H1 (cell line): Measurements from ENCODE around the gene PRKN. TPM values are rescaled to one million over a fixed set of nuclear protein-coding genes. Genes with fewer than 3 reads are reported as not detected.

Source experiments
- CTCF ChIA-PET: fragments of 300-600 bp; sonication (Branson Sonifier 250); formaldehyde crosslinking; loops from one replicate; lab custom pipeline; 2021; ENCODE audit not compliant: partially characterized antibody; lab: Charles Lee
- POLR2A ChIA-PET: fragments of 300-600 bp; sonication (Branson Sonifier 250); formaldehyde crosslinking; loops from one replicate; lab custom pipeline; 2021; ENCODE audit warnings: inconsistent platforms; ENCODE audit not compliant: partially characterized antibody; lab: Charles Lee
- DNase-seq, 2 experiments: peaks; one replicate each; pipeline versions ENCODE4 v3.0.0 to v3.0.0-alpha.2; 2010 to 2022; ENCODE audit warnings: low spot score in 2 of 2, low read depth in 1 of 2, mixed read lengths in 1 of 2
- FAIRE-seq: peaks from 2 replicates; lab custom pipeline; 2011; peaks lifted over from hg19 to GRCh38; lab: Jason Lieb, UNC
- H2AFZ ChIP-seq: 2 replicates; pipeline ENCODE4 v1.8.1; 2012; ENCODE audit warnings: low read length, inconsistent platforms
- H2AK5ac ChIP-seq: 2 replicates; pipeline ENCODE4 v1.6.1; 2013; ENCODE audit warnings: low read depth, low read length
- H2BK120ac ChIP-seq: replicated peaks from 2 replicates; pipeline ENCODE3; 2013; ENCODE audit warnings: low read depth, low read length, inconsistent platforms
- H2BK12ac ChIP-seq: 2 replicates; pipeline ENCODE4 v1.6.1; 2013; ENCODE audit warnings: low read depth, low read length
- H2BK15ac ChIP-seq: 2 replicates; pipeline ENCODE4 v1.6.1; 2013; ENCODE audit warnings: low read length
- H2BK20ac ChIP-seq: 2 replicates; pipeline ENCODE4 v1.6.1; 2013; ENCODE audit warnings: low read length
- H2BK5ac ChIP-seq: 2 replicates; pipeline ENCODE4 v1.6.1; 2013; ENCODE audit warnings: low read depth, low read length
- H3K14ac ChIP-seq: 2 replicates; pipeline ENCODE4 v1.6.1; 2013; ENCODE audit warnings: inconsistent platforms; ENCODE audit not compliant: insufficient read length
- H3K18ac ChIP-seq: 2 replicates; pipeline ENCODE4 v1.6.1; 2013; ENCODE audit warnings: low read length; ENCODE audit errors: extremely low read depth
- H3K23ac ChIP-seq: 2 replicates; pipeline ENCODE4 v1.6.1; 2013; ENCODE audit warnings: inconsistent platforms; ENCODE audit not compliant: insufficient read length
- H3K23me2 ChIP-seq: 2 replicates; pipeline ENCODE4 v1.6.1; 2013; ENCODE audit warnings: low read depth, low read length
- H3K27ac ChIP-seq: 2 replicates; pipeline ENCODE4 v1.6.1; 2011; ENCODE audit warnings: low read depth, low read length, inconsistent platforms
- H3K27me3 ChIP-seq, 4 experiments: replicated peaks in 1 of 4; 1 replicate in 1 of 4; 2 replicates in 3 of 4; pipeline versions ENCODE4 v1.6.1 to v1.8.1; 2011 to 2013; ENCODE audit warnings: low read length in 3 of 4, mild to moderate bottlenecking in 3 of 4, inconsistent platforms in 2 of 4, mixed read lengths in 2 of 4, moderate library complexity in 1 of 4; ENCODE audit not compliant: control insufficient read depth in 3 of 4, insufficient read depth in 3 of 4; ENCODE audit errors: extremely low read depth in 1 of 4
- H3K36me3 ChIP-seq, 4 experiments: 2 replicates each; pipeline versions ENCODE4 v1.6.1 to v1.8.1; 2011 to 2013; ENCODE audit warnings: mild to moderate bottlenecking in 4 of 4, low read length in 3 of 4, moderate library complexity in 2 of 4, control low read depth in 1 of 4, inconsistent platforms in 1 of 4; ENCODE audit not compliant: insufficient read depth in 4 of 4, control insufficient read depth in 2 of 4
- H3K4ac ChIP-seq: replicated peaks from 2 replicates; pipeline ENCODE3; 2013; ENCODE audit warnings: low read length, low read depth, mixed read lengths, inconsistent platforms; ENCODE audit not compliant: insufficient read length
- H3K4me1 ChIP-seq, 4 experiments: replicated peaks in 1 of 4; 1 replicate in 1 of 4; 2 replicates in 3 of 4; pipeline versions ENCODE4 v1.6.1 to v1.8.1; 2011 to 2013; ENCODE audit warnings: low read length in 3 of 4, inconsistent platforms in 2 of 4, mixed read lengths in 1 of 4; ENCODE audit not compliant: insufficient read depth in 4 of 4, control insufficient read depth in 3 of 4
- H3K4me2 ChIP-seq, 2 experiments: 2 replicates each; pipeline versions ENCODE4 v1.6.1 to v1.8.1; 2011 to 2013; ENCODE audit warnings: low read depth in 2 of 2, low read length in 2 of 2, control low read depth in 1 of 2, inconsistent platforms in 1 of 2, mild to moderate bottlenecking in 1 of 2; ENCODE audit not compliant: insufficient read depth in 1 of 2
- H3K4me3 ChIP-seq, 4 experiments: fragments of 200-600, 300-600 bp in 1 of 4; sonication (generic), shearing (Covaris generic), sonication (Bioruptor Twin) in 1 of 4; 2 replicates each; pipeline versions ENCODE4 v1.5.1 to v1.8.1; 2011 to 2016; ENCODE audit warnings: low read length in 4 of 4, low read depth in 3 of 4, control low read depth in 2 of 4, inconsistent platforms in 2 of 4, mild to moderate bottlenecking in 2 of 4, mixed read lengths in 1 of 4, moderate library complexity in 1 of 4; ENCODE audit not compliant: insufficient read depth in 2 of 4; ENCODE audit errors: extremely low read depth in 1 of 4
- H3K56ac ChIP-seq: replicated peaks from 2 replicates; pipeline ENCODE3; 2013; ENCODE audit warnings: low read depth, mild to moderate bottlenecking, mixed read lengths, low read length, inconsistent platforms; ENCODE audit not compliant: insufficient read length
- H3K79me1 ChIP-seq: 2 replicates; pipeline ENCODE4 v1.6.1; 2013; ENCODE audit warnings: low read depth, low read length, control low read depth
- H3K79me2 ChIP-seq, 2 experiments: 2 replicates each; pipeline versions ENCODE4 v1.6.1 to v1.8.1; 2012 to 2013; ENCODE audit warnings: low read length in 2 of 2, mild to moderate bottlenecking in 2 of 2, inconsistent platforms in 1 of 2; ENCODE audit not compliant: insufficient read depth in 2 of 2, control insufficient read depth in 1 of 2
- H3K9ac ChIP-seq, 4 experiments: replicated peaks in 1 of 4; 1 replicate in 1 of 4; 2 replicates in 3 of 4; pipeline versions ENCODE4 v1.6.1 to v1.8.1; 2011 to 2013; ENCODE audit warnings: low read depth in 3 of 4, low read length in 3 of 4, control low read depth in 2 of 4, mild to moderate bottlenecking in 2 of 4, moderate library complexity in 2 of 4, inconsistent platforms in 1 of 4; ENCODE audit errors: extremely low read depth in 1 of 4
- H3K9me3 ChIP-seq, 2 experiments: 2 replicates each; pipeline versions ENCODE4 v1.6.1 to v1.8.1; 2012 to 2013; ENCODE audit warnings: mild to moderate bottlenecking in 2 of 2, moderate library complexity in 2 of 2, control low read depth in 1 of 2, inconsistent platforms in 1 of 2, low read depth in 1 of 2, low read length in 1 of 2, mixed read lengths in 1 of 2; ENCODE audit not compliant: insufficient read depth in 2 of 2
- H4K20me1 ChIP-seq, 2 experiments: replicated peaks in 1 of 2; 2 replicates each; pipeline versions ENCODE3 to v1.8.1; 2011 to 2013; ENCODE audit warnings: inconsistent platforms in 2 of 2, low read length in 2 of 2, mild to moderate bottlenecking in 1 of 2; ENCODE audit not compliant: insufficient read depth in 2 of 2, control insufficient read depth in 1 of 2
- H4K5ac ChIP-seq: 2 replicates; pipeline ENCODE4 v1.6.1; 2013; ENCODE audit warnings: low read length, low read depth, mixed read lengths, inconsistent platforms; ENCODE audit not compliant: insufficient read length
- H4K8ac ChIP-seq: 2 replicates; pipeline ENCODE4 v1.8.0; 2013; ENCODE audit warnings: mild to moderate bottlenecking, moderate library complexity, low read length, inconsistent platforms; ENCODE audit not compliant: insufficient read depth; ENCODE audit errors: extremely low read depth
- H4K91ac ChIP-seq: replicated peaks from 2 replicates; pipeline ENCODE3; 2013; ENCODE audit warnings: low read length, mixed read lengths, inconsistent platforms; ENCODE audit not compliant: insufficient read length
- CBX8 ChIP-seq: fragments of 300-800, 300-1000 bp; sonication (generic); IDR thresholded peaks from 2 replicates; pipeline ENCODE4 v1.7.1; 2016; ENCODE audit warnings: low read depth, low read length, borderline replicate concordance
- CREB1 ChIP-seq: IDR thresholded peaks from 2 replicates; pipeline ENCODE4 v1.6.1; 2012; ENCODE audit warnings: inconsistent platforms
- HDAC2 ChIP-seq, 2 experiments: fragments of 300-600 bp in 1 of 2; sonication (generic) in 1 of 2; IDR thresholded peaks; 2 replicates each; pipeline ENCODE4 v1.6.1; 2011 to 2012; ENCODE audit warnings: low read depth in 2 of 2, low read length in 2 of 2, mild to moderate bottlenecking in 2 of 2, moderate library complexity in 2 of 2, borderline replicate concordance in 1 of 2, inconsistent platforms in 1 of 2
- HDAC6 ChIP-seq: IDR thresholded peaks from one replicate; pipeline ENCODE4 v1.7.1; 2012; ENCODE audit warnings: low read depth, mild to moderate bottlenecking, inconsistent platforms, low read length, moderate library complexity
- JUN ChIP-seq: IDR thresholded peaks from 2 replicates; pipeline ENCODE4 v1.6.1; 2011; ENCODE audit warnings: low read depth, mild to moderate bottlenecking, improper control_type of control experiment, low read length
- MAFK ChIP-seq: IDR thresholded peaks from 2 replicates; pipeline ENCODE4 v1.6.1; 2012; ENCODE audit warnings: low read depth, mild to moderate bottlenecking, improper control_type of control experiment, low read length
- NANOG ChIP-seq: IDR thresholded peaks from 2 replicates; pipeline ENCODE4 v1.6.1; 2011; ENCODE audit warnings: low read length, low read depth, mild to moderate bottlenecking, inconsistent platforms; ENCODE audit not compliant: insufficient read depth, poor library complexity, severe bottlenecking
- NRF1 ChIP-seq: IDR thresholded peaks from 2 replicates; pipeline ENCODE4 v1.6.1; 2011; ENCODE audit warnings: mild to moderate bottlenecking, low read depth, low read length, improper control_type of control experiment
- POLR2AphosphoS5 ChIP-seq: IDR thresholded peaks from 2 replicates; pipeline ENCODE4 v1.6.1; 2011; ENCODE audit warnings: low read depth, low read length
- RBBP5 ChIP-seq: IDR thresholded peaks from 2 replicates; pipeline ENCODE4 v1.7.1; 2012; ENCODE audit warnings: low read depth, mild to moderate bottlenecking, inconsistent platforms, low read length, moderate library complexity, borderline replicate concordance
- RFX5 ChIP-seq: IDR thresholded peaks from 2 replicates; pipeline ENCODE4 v1.6.1; 2011; ENCODE audit warnings: low read depth, low read length, improper control_type of control experiment, borderline replicate concordance
- TAF1 ChIP-seq: IDR thresholded peaks from 2 replicates; pipeline ENCODE4 v1.6.1; 2011; ENCODE audit warnings: mild to moderate bottlenecking, low read depth, low read length
- TBP ChIP-seq: IDR thresholded peaks from 2 replicates; pipeline ENCODE4 v1.6.1; 2011; ENCODE audit warnings: low read depth, low read length, improper control_type of control experiment
- ZNF274 ChIP-seq: IDR thresholded peaks from 2 replicates; pipeline ENCODE4 v1.7.0; 2012; ENCODE audit warnings: low read length, borderline replicate concordance; ENCODE audit errors: extremely low read depth
- WGBS, 2 experiments: shearing (Covaris generic) in 1 of 2; methylation state at CpG; one replicate each; pipeline versions ENCODE4 v1.1.6 to v1.1.7; 2013 to 2015; ENCODE audit warnings: low lambda C conversion rate in 2 of 2, mixed read lengths in 2 of 2, inconsistent platforms in 1 of 2, low coverage in 1 of 2, missing lambda C conversion rate in 1 of 2; ENCODE audit not compliant: insufficient replicate concordance in 2 of 2, insufficient coverage in 1 of 2, insufficient read length in 1 of 2; ENCODE audit errors: extremely low coverage in 1 of 2, missing lambda C conversion rate in 1 of 2; 5-methylcytosine and 5-hydroxymethylcytosine counted together
- polyA plus RNA-seq, 7 experiments: library from polyadenylated mRNA; depleted of rRNA in 3 of 7; stranded (reverse) in 5 of 7; unstranded in 2 of 7; fragments of >200 nt in 5 of 7; fragments of 200-250 nt in 2 of 7; gene quantifications; 1 replicate in 5 of 7; 2 replicates in 1 of 7; 4 replicates in 1 of 7; pipeline versions ENCODE4 v1.2.1 to v1.2.3, GENCODE V29; 2011 to 2013; ENCODE audit warnings: missing spikeins in 2 of 7, mixed read lengths in 2 of 7
- total RNA-seq: library from RNA; stranded (reverse); fragmentation: NEBNext Ultra II Directional; extraction: Animal tissue kit (Norgen Biotek cat#: 25700); gene quantifications from 2 replicates; pipeline ENCODE4 v1.2.1, GENCODE V29; 2021
- TF ChIP-seq, protein P1 (sequence below): IDR thresholded peaks from 2 replicates; pipeline ENCODE4 v1.6.1; 2011; ENCODE audit warnings: low read depth, mild to moderate bottlenecking, low read length; ENCODE audit not compliant: insufficient read depth

The PRKN gene
- total and polyA plus RNA-seq, 2 of the 8 experiments (the other 6 are each of a cell fraction or from before 2014, with no cell fraction given) = 0.13 to 0.29 TPM

DNA sequence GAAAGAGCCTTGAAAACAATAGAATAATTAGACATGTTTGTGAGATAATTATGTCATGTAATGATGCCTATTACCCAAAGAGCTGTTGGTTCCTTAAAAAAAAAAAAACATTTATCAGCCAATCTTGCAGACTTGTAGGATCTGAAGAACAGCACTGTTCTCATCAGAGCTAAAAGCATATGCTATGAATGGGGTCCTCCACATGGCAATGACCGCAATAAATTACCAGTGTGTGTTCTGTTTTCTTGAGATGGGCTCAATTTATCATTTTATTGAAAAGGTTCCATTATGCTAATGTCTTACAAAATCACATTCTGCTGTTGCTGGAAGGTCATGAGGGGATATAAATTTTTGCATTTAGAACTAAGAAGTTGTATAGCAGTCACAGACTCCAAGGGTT lies 484.7 kb downstream of the PRKN start:
- H3K18ac ChIP-seq = no peak overlapping the region
- ChIA-PET CTCF (no interaction called here), POLR2A (no interaction called here)
- H3K4me1 ChIP-seq = no peaks in the 10 kb centered on the region
- H2BK15ac ChIP-seq = no peak overlapping the region
- H3K4me2 ChIP-seq = no peak overlapping the region
- H3K27ac ChIP-seq = no peak overlapping the region
- no peaks in the 10 kb centered on the region for H4K20me1 ChIP-seq
- H2BK20ac ChIP-seq = no peak overlapping the region
- H2AFZ ChIP-seq = no peak overlapping the region
- no peak overlapping the region for H3K56ac ChIP-seq
- H2AK5ac ChIP-seq = no peak overlapping the region
- H3K36me3 ChIP-seq = no peaks in the 10 kb centered on the region
- 86% methylated on average over 1 of the region's 1 CpG; no CpG with 5 or more reads in 1 of the 2 experiments for WGBS, 2 experiments
- no peak overlapping the region for H4K91ac ChIP-seq
- H3K4me3 ChIP-seq = no peak overlapping the region
- no peak overlapping the region for H3K14ac ChIP-seq
- no peak overlapping the region for H3K4ac ChIP-seq
- H3K79me2 ChIP-seq = no peaks in the 10 kb centered on the region
- no peaks in the 10 kb centered on the region for H3K23me2 ChIP-seq
- no peaks in the 10 kb centered on the region for H3K27me3 ChIP-seq
- H2BK12ac ChIP-seq = no peak overlapping the region
- no peaks in the 10 kb centered on the region for H3K9me3 ChIP-seq
- H3K79me1 ChIP-seq = no peaks in the 10 kb centered on the region
- H2BK120ac ChIP-seq = no peak overlapping the region
- no peak overlapping the region for H3K9ac ChIP-seq
- H3K23ac ChIP-seq = no peak overlapping the region
- H2BK5ac ChIP-seq = no peak overlapping the region
- DNase-seq (no peak), FAIRE-seq (no peak)
- H4K8ac ChIP-seq = no peak overlapping the region
- no peak overlapping the region for H4K5ac ChIP-seq
- TF ChIP-seq TBP = no peak
- TF ChIP-seq JUN = no peak
- no peak for TF ChIP-seq RBBP5
- no peak for TF ChIP-seq NANOG
- no peak for TF ChIP-seq HDAC6
- TF ChIP-seq RFX5 = no peak
- TF ChIP-seq CREB1 = no peak
- TF ChIP-seq POLR2AphosphoS5 = no peak
- no peak for TF ChIP-seq TAF1
- no peak for TF ChIP-seq MAFK
- no peak for TF ChIP-seq ZNF274
- no peak for TF ChIP-seq NRF1
- no peak for TF ChIP-seq HDAC2 (IDR thresholded peaks at IDR 0.05; ENCODE audit: borderline replicate concordance in 1 of 2, low read depth in 2 of 2, low read length in 2 of 2)
- TF ChIP-seq, protein P1, sequence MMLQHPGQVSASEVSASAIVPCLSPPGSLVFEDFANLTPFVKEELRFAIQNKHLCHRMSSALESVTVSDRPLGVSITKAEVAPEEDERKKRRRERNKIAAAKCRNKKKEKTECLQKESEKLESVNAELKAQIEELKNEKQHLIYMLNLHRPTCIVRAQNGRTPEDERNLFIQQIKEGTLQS = no peak
- TF ChIP-seq CBX8 = no peak
